GM12878 (cell line): ENCODE data around the gene TTC39A.

Source experiments
- MXI1 ChIP-seq: fragments of 150-350 bp; IDR thresholded peaks from 2 replicates; pipeline ENCODE4 v1.6.1; 2011; ENCODE audit warnings: low read depth, mild to moderate bottlenecking, inconsistent platforms, low read length, improper control_type of control experiment
- MYC ChIP-seq: IDR thresholded peaks from 2 replicates; pipeline ENCODE4 v1.6.1; 2011; ENCODE audit warnings: mild to moderate bottlenecking, low read length, moderate library complexity, inconsistent platforms; ENCODE audit not compliant: insufficient read depth, insufficient replicate concordance, insufficient read length, severe bottlenecking
- RB1 ChIP-seq: fragments of 450-650 bp; formaldehyde crosslinking; IDR thresholded peaks from 2 replicates; pipeline ENCODE4 v1.6.1; 2017; ENCODE audit warnings: mild to moderate bottlenecking, borderline replicate concordance
- TF ChIP-seq, protein P1 (sequence below), 3 experiments: IDR thresholded peaks in 2 of 3; conservative IDR thresholded peaks in 1 of 3; 2 replicates each; pipeline ENCODE4 v1.5.1; 2011; ENCODE audit warnings: low read depth in 3 of 3, low read length in 3 of 3, mild to moderate bottlenecking in 3 of 3, control low read depth in 2 of 3, moderate library complexity in 2 of 3, inconsistent platforms in 1 of 3, mixed read lengths in 1 of 3; ENCODE audit not compliant: control insufficient read depth in 2 of 3, insufficient read depth in 1 of 3; ENCODE audit errors: extremely low read depth in 1 of 3

DNA sequence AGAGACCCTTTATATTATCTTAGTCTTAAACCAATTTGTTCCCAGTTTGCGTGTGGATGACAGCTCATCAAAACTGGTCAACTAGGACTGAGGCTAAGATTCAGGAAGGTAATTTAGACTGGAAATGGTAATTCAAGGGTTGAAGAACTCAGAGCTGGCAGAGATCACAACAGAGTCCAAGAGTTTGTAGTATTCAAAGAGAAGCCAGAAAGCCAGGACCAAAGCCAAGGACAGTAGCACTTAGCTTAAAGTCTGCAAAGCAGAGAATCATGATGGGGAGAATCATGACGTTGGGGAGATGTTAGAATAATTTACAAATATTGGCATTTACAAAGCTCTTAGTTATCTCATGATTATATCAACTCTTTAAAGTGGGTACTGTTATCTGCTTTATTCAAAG, 61.7 kb downstream of the TTC39A start:
- TF ChIP-seq, protein P1, sequence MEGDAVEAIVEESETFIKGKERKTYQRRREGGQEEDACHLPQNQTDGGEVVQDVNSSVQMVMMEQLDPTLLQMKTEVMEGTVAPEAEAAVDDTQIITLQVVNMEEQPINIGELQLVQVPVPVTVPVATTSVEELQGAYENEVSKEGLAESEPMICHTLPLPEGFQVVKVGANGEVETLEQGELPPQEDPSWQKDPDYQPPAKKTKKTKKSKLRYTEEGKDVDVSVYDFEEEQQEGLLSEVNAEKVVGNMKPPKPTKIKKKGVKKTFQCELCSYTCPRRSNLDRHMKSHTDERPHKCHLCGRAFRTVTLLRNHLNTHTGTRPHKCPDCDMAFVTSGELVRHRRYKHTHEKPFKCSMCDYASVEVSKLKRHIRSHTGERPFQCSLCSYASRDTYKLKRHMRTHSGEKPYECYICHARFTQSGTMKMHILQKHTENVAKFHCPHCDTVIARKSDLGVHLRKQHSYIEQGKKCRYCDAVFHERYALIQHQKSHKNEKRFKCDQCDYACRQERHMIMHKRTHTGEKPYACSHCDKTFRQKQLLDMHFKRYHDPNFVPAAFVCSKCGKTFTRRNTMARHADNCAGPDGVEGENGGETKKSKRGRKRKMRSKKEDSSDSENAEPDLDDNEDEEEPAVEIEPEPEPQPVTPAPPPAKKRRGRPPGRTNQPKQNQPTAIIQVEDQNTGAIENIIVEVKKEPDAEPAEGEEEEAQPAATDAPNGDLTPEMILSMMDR (IDR thresholded peaks at IDR 0.05 in 2 of 3, conservative IDR thresholded peaks at IDR 0.05 in 1 of 3; ENCODE audit: control insufficient read depth in 2 of 3, extremely low read depth in 1 of 3, insufficient read depth in 1 of 3, low read depth in 3 of 3, low read length in 3 of 3) = no peak
- TF ChIP-seq MXI1 (no peak), RB1 (no peak), MYC (no peak)
